Mucosa of descending colon (tissue), 3 donors: ENCODE data around the gene ANKRD33. TPM values are rescaled to one million over a fixed set of nuclear protein-coding genes. Genes with fewer than 3 reads are reported as not detected.
A peak's percentile ranks its signal among the peaks of the same experiment; 100 is the strongest.

Experiments used
- ATAC-seq: fragments of 200-7000 bp; cut with Tn5 transposase; one replicate; pipeline ENCODE4 v1.9.1; 2020; ENCODE audit warnings: mild to moderate bottlenecking, moderate library complexity
- DNase-seq, 3 donors: peaks; one replicate each; pipeline ENCODE4 v3.0.0-alpha.2; 2020
- H3K36me3 ChIP-seq: fragments of 200-600 bp; one replicate; pipeline ENCODE4 v1.8.0; 2021; ENCODE audit warnings: low read depth, mild to moderate bottlenecking
- H3K4me1 ChIP-seq: fragments of 200-600 bp; one replicate; pipeline ENCODE4 v1.8.0; 2021; ENCODE audit warnings: low read depth, mild to moderate bottlenecking
- H3K4me3 ChIP-seq: fragments of 200-600 bp; one replicate; pipeline ENCODE4 v1.8.0; 2021; ENCODE audit warnings: mild to moderate bottlenecking
- H3K9me3 ChIP-seq: fragments of 200-600 bp; one replicate; pipeline ENCODE4 v1.8.0; 2021; ENCODE audit warnings: mild to moderate bottlenecking
- CTCF ChIP-seq: fragments of 200-600 bp; IDR thresholded peaks from one replicate; pipeline ENCODE4 v1.8.0; 2022; ENCODE audit warnings: antibody characterized with exemption, mild to moderate bottlenecking
- intact Hi-C, 2 donors: fragments of 100-400 bp; cut with DNase I in 1 of 2; cut with micrococcal nuclease in 1 of 2; formaldehyde crosslinking; loops; one replicate each; pipeline versions ENCODE4 v1.11.0 to v1.11.1; 2022; cut with DNase I, micrococcal nuclease
- total RNA-seq, 3 donors: library from RNA; stranded (reverse); fragmentation: NEBNext Ultra II Directional in 2 of 3; extraction: Animal tissue kit (Norgen Biotek cat#: 25700) in 2 of 3; gene quantifications; one replicate each; pipeline versions ENCODE4 v1.2.1 to v1.2.4, GENCODE V29; 2021 to 2023
- donor health status: DM: no; HTN: no; CAD: no; lungs with moderate emphysema.
- donor health status: DM: no; HTN: no; CAD: no.
- donor health status: DM: no; HTN: yes; CAD: no.

Gene ANKRD33
- total RNA-seq, 3 donors from 2014 or later = 0.46 TPM; not detected in 2

DNA sequence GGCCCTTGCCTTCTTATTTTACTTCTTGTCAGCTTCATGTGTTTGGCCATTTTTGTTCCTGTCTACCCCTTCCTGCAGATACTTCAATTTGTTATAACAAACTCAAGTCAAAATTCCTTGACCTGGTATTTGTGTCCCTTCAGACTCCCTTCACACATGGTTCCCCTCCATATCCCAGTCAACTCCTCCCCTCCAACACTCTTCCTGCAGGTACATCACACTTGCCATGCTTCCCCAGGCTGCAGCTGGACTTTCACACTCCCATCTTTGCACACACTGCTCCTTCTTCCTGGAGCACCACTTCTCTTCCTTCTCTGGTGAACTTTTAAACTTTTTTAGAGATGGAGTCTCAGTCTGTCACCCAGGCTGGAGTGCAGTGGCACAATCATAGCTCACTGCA lies 20.5 kb upstream of the ANKRD33 start:
- no peaks in the 10 kb centered on the region for H3K9me3 ChIP-seq
- ATAC-seq = no peak
- no peaks in the 10 kb centered on the region for H3K36me3 ChIP-seq
- TF ChIP-seq CTCF = no peak
- peaks cover 15% of the 10 kb centered on the region for H3K4me1 ChIP-seq
- peak in 1 of 3 donors; percentile 3 for DNase-seq
- intact Hi-C loops = no loop called here
- H3K4me3 ChIP-seq = no peak overlapping the region

DNA sequence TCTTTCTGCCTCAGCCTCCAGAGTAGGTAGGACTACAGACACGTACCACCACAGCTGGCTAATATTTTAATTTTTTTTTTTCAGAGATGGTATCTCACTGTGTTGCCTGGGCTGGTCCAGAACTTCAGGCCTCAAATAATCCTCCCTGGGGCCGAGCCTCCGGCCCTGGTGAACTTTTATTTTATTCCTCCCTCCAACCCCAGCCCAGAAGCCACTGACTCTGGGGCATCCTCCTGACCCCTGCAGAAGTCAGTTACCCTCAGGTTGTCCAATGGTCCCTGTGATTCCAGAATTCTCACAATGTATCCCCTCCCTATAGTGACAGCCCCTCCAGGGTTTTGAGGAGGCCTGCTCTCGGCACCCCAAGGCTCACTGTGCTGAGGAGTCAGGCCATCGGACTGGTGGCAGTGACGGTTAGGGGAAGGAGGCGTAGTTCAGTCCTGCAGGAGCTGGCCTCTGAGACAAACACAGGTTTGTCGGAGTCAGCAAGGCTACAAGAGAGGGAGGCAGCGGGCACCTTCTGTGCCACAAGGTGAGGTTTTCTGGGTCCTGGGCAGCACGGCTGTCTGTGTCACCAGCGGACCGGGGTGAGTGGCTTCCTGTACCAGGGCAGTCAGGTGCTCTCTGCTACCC lies 20.0 kb upstream of the ANKRD33 start:
- ATAC-seq (no peak), DNase-seq (peak in 1 of 3 donors; percentile 11)
- Histone ChIP-seq H3K9me3 (no peaks in the 10 kb centered on the region), H3K4me3 (no peak overlapping the region), H3K36me3 (no peaks in the 10 kb centered on the region), H3K4me1 (peaks cover 15% of the 10 kb centered on the region)
- TF ChIP-seq CTCF = no peak
- intact Hi-C loops = no loop called here

GRCh38 chr12:51868821-51869495 lies 18.9 kb upstream of the ANKRD33 start:
- Histone ChIP-seq H3K36me3 (no peaks in the 10 kb centered on the region), H3K4me1 (peaks cover 11% of the 10 kb centered on the region), H3K4me3 (no peak overlapping the region), H3K9me3 (no peaks in the 10 kb centered on the region)
- DNase-seq (no peak), ATAC-seq (peak; percentile 58)
- no peak for TF ChIP-seq CTCF
- intact Hi-C loops = no loop called here

GRCh38 chr12:51869496-51869865 lies 18.4 kb upstream of the ANKRD33 start:
- DNase-seq (no peak), ATAC-seq (no peak)
- Histone ChIP-seq H3K36me3 (no peaks in the 10 kb centered on the region), H3K4me3 (no peak overlapping the region), H3K4me1 (peaks cover 7% of the 10 kb centered on the region), H3K9me3 (no peaks in the 10 kb centered on the region)
- intact Hi-C loops = no loop called here
- TF ChIP-seq CTCF = no peak

GRCh38 chr12:51869931-51870330 lies 18.0 kb upstream of the ANKRD33 start:
- DNase-seq (no peak), ATAC-seq (no peak)
- intact Hi-C loops = no loop called here
- TF ChIP-seq CTCF = no peak
- no peak overlapping the region for H3K4me3 ChIP-seq
- no peaks in the 10 kb centered on the region for H3K9me3 ChIP-seq
- H3K4me1 ChIP-seq = peaks cover 7% of the 10 kb centered on the region
- no peaks in the 10 kb centered on the region for H3K36me3 ChIP-seq
